Suprapubic skin (tissue), 4 donors: ENCODE results near the gene SHISA9. TPM values are rescaled to one million over a fixed set of nuclear protein-coding genes. Genes with fewer than 3 reads are reported as not detected.

Source experiments
- DNase-seq, 2 donors: peaks; one replicate each; pipeline ENCODE4 v3.0.0-alpha.2; 2019; ENCODE audit warnings: low spot score in 2 of 2
- H3K27ac ChIP-seq: fragments of 200-600 bp; sonication (generic); one replicate; pipeline ENCODE4 v1.5.1; 2019
- H3K27me3 ChIP-seq: fragments of 200-600 bp; sonication (generic); one replicate; pipeline ENCODE4 v1.5.1; 2019
- H3K36me3 ChIP-seq: fragments of 200-600 bp; sonication (generic); one replicate; pipeline ENCODE4 v1.5.1; 2019
- H3K4me1 ChIP-seq: fragments of 200-600 bp; sonication (generic); one replicate; pipeline ENCODE4 v1.5.1; 2019
- H3K4me3 ChIP-seq: fragments of 200-600 bp; sonication (generic); one replicate; pipeline ENCODE4 v1.5.1; 2019; ENCODE audit warnings: mild to moderate bottlenecking
- H3K9me3 ChIP-seq: fragments of 200-600 bp; sonication (generic); one replicate; pipeline ENCODE4 v1.5.1; 2019
- CTCF ChIP-seq, 2 donors: fragments of 200-600 bp in 1 of 2; fragments of 450-650 bp in 1 of 2; sonication (generic) in 1 of 2; IDR thresholded peaks; one replicate each; pipeline ENCODE4 v1.5.1; 2016 to 2019; ENCODE audit warnings: antibody characterized with exemption in 2 of 2, mild to moderate bottlenecking in 1 of 2, moderate library complexity in 1 of 2
- EP300 ChIP-seq: sonication (generic); formaldehyde crosslinking; IDR thresholded peaks from one replicate; pipeline ENCODE4 v1.6.1; 2017; ENCODE audit warnings: antibody characterized with exemption
- POLR2A ChIP-seq, 2 donors: fragments of 450-650 bp; IDR thresholded peaks; one replicate each; pipeline ENCODE4 v1.6.1; 2017; ENCODE audit warnings: antibody characterized with exemption in 2 of 2, mild to moderate bottlenecking in 2 of 2, moderate library complexity in 2 of 2
- POLR2AphosphoS5 ChIP-seq, 3 donors: sonication (generic); formaldehyde crosslinking; IDR thresholded peaks; one replicate each; pipeline ENCODE4 v1.6.1; 2017; ENCODE audit warnings: antibody characterized with exemption in 3 of 3
- WGBS: methylation state at CpG from one replicate; pipeline ENCODE4 v1.1.5; 2018; 5-methylcytosine and 5-hydroxymethylcytosine counted together
- total RNA-seq, 4 donors: library from RNA; depleted of rRNA; stranded (reverse); fragments of >200 nt; gene quantifications; one replicate each; pipeline ENCODE4 v1.1.0, GENCODE V29; 2016

Gene SHISA9
- total RNA-seq, 4 donors from 2014 or later: 0.26 to 1.9 (median 1.2) TPM

- Histone ChIP-seq H3K27ac (no peak overlapping the region), H3K27me3 (no peaks in the 10 kb centered on the region), H3K36me3 (no peaks in the 10 kb centered on the region), H3K4me1 (no peaks in the 10 kb centered on the region), H3K4me3 (no peak overlapping the region), H3K9me3 (peaks cover 3% of the 10 kb centered on the region)
- WGBS: 78% methylated on average over 7 of the region's 7 CpGs
- no peak for DNase-seq
- TF ChIP-seq POLR2A (IDR thresholded peaks at IDR 0.05): no peak
- no peak for TF ChIP-seq CTCF (IDR thresholded peaks at IDR 0.05)
- no peak for TF ChIP-seq POLR2AphosphoS5 (IDR thresholded peaks at IDR 0.05)
- TF ChIP-seq EP300: no peak
Observed at GRCh38 chr16:13021996-13022395, 120.6 kb downstream of the SHISA9 start.

DNA sequence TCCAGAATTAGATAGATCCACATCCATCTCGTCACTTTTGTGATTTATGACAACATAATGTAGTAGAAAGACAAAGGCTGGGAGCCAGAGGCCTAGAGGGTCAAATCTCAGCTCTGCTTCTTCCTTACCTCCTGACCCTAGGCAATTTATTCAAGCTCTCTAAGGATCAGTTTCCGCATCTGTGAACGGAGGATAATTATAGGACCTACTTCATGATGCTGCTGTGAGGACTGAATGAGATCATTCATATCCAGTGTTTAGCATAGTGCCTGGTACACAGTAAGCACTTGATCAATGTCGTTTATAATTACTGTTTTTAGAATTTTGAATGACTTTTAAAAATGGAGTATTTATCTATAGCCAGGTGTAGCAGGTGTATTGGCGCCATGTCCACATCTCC, 128.4 kb downstream of the SHISA9 start:
- DNase-seq: no peak
- 71% methylated on average over 5 of the region's 5 CpGs for WGBS

GRCh38 chr16:13030769-13031168, 129.4 kb downstream of the SHISA9 start:
- H3K4me1 ChIP-seq: no peaks in the 10 kb centered on the region
- H3K9me3 ChIP-seq: no peaks in the 10 kb centered on the region
- WGBS: 24% methylated on average over 6 of the region's 6 CpGs

More for the DNA sequence above, 128.4 kb downstream of the SHISA9 start:
- Histone ChIP-seq H3K9me3 (no peaks in the 10 kb centered on the region), H3K36me3 (no peaks in the 10 kb centered on the region), H3K27ac (no peak overlapping the region), H3K27me3 (no peaks in the 10 kb centered on the region), H3K4me1 (no peaks in the 10 kb centered on the region), H3K4me3 (no peak overlapping the region)
- TF ChIP-seq EP300 (no peak), POLR2A (IDR thresholded peaks at IDR 0.05) (no peak), POLR2AphosphoS5 (IDR thresholded peaks at IDR 0.05) (no peak), CTCF (IDR thresholded peaks at IDR 0.05) (no peak)

DNA sequence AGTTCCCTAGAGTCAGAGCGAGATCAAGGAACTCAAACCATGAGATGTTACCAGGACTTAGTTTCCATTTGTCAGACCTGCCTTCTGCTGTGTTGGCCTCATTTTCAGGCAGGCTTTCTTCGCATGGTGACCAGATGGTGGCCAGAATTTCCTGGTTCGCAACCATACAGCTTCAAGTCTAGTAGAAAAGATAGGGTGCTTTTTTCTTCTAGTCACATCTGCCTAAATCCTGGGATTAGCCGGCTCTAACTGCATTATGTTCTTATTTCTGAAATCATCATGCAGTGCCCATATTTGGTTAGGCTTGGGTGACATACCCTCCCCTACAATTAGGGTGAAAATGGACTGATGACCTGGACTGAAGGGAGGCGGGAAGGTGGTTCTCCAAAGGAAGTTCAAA, 131.5 kb downstream of the SHISA9 start:
- Histone ChIP-seq H3K27me3 (no peaks in the 10 kb centered on the region), H3K36me3 (no peaks in the 10 kb centered on the region), H3K4me3 (no peak overlapping the region), H3K9me3 (no peaks in the 10 kb centered on the region), H3K27ac (no peak overlapping the region), H3K4me1 (no peaks in the 10 kb centered on the region)
- DNase-seq: no peak
- TF ChIP-seq CTCF (IDR thresholded peaks at IDR 0.05) (no peak), POLR2AphosphoS5 (IDR thresholded peaks at IDR 0.05) (no peak), EP300 (no peak), POLR2A (IDR thresholded peaks at IDR 0.05) (no peak)
- 87% methylated on average over 5 of the region's 5 CpGs for WGBS

More at GRCh38 chr16:13030769-13031168, 129.4 kb downstream of the SHISA9 start:
- H3K27ac ChIP-seq: no peak overlapping the region
- TF ChIP-seq POLR2A (IDR thresholded peaks at IDR 0.05): no peak
- no peak for TF ChIP-seq EP300
- TF ChIP-seq POLR2AphosphoS5 (IDR thresholded peaks at IDR 0.05): no peak
- TF ChIP-seq CTCF (IDR thresholded peaks at IDR 0.05): no peak
- H3K36me3 ChIP-seq: no peaks in the 10 kb centered on the region
- no peak for DNase-seq
- H3K27me3 ChIP-seq: no peaks in the 10 kb centered on the region
- no peak overlapping the region for H3K4me3 ChIP-seq

DNA sequence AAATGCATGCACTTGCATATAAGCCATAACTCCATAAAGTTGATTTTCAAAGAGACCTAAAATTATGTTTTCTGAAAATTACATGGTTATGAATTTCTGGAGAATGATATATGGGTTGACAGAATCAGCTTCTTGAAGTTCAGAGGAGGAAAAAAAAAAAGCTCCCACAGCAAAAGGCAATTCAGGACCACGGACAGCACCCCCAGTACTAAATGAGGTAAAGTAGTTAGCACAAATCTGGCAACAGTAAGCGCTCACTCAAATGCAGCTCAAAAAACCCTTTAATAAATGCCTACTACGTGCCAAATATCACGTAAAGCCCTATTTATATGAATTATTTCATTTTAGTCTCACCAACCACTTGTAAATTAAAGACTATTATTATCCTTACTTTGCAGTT, 135.2 kb downstream of the SHISA9 start:
- TF ChIP-seq POLR2AphosphoS5 (IDR thresholded peaks at IDR 0.05): no peak
- no peak for TF ChIP-seq CTCF (IDR thresholded peaks at IDR 0.05)
- TF ChIP-seq POLR2A (IDR thresholded peaks at IDR 0.05): no peak
- no peak for TF ChIP-seq EP300
- H3K4me3 ChIP-seq: no peak overlapping the region
- no peak overlapping the region for H3K27ac ChIP-seq
- no peaks in the 10 kb centered on the region for H3K9me3 ChIP-seq
- H3K4me1 ChIP-seq: no peaks in the 10 kb centered on the region
- no peaks in the 10 kb centered on the region for H3K36me3 ChIP-seq
- H3K27me3 ChIP-seq: no peaks in the 10 kb centered on the region
- 14% methylated on average over 4 of the region's 4 CpGs for WGBS
- DNase-seq: no peak
